LNCAP (cell line): Measurements from ENCODE around the gene ATP5MC2.

ENCODE experiments used
- TF ChIP-seq, protein P1 (sequence below): fragments of 450-650 bp; IDR thresholded peaks from 2 replicates; pipeline ENCODE4 v1.5.1; 2017; ENCODE audit warnings: mild to moderate bottlenecking

Gene ATP5MC2

DNA sequence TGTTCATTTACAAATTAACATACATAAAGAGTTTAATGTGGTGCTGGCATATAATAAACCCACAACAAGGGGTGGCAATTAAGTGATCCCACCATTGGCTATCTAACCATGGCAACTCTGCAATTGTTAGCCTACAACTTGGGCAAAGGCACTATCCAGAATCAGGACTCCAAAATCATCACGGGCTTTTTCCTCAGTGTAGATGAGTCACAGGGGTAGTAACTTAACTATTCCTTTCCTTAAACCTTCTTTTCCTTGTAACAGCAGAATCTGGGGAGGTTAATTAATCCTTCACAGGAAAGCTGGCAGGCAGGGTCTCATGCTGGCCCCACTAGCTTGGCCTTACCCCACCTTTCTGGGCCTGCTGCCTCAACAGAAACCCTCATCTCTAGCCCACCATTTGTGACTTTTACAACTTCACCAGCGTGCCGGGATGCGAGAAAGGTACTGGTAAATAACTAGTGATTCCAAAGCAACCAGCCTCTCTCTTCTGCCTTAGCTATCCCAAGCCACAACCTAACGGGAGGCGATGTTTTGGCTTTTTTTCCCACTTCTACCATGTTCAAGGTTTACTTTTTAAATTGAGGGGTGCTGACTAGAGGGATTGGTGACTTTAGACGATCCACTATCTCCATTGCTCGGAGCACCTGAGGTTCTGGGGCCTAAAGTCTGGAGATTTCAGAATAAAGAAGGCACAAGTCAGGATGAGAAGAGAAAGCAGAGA, 744 bp downstream of the ATP5MC2 start:
- TF ChIP-seq, protein P1, sequence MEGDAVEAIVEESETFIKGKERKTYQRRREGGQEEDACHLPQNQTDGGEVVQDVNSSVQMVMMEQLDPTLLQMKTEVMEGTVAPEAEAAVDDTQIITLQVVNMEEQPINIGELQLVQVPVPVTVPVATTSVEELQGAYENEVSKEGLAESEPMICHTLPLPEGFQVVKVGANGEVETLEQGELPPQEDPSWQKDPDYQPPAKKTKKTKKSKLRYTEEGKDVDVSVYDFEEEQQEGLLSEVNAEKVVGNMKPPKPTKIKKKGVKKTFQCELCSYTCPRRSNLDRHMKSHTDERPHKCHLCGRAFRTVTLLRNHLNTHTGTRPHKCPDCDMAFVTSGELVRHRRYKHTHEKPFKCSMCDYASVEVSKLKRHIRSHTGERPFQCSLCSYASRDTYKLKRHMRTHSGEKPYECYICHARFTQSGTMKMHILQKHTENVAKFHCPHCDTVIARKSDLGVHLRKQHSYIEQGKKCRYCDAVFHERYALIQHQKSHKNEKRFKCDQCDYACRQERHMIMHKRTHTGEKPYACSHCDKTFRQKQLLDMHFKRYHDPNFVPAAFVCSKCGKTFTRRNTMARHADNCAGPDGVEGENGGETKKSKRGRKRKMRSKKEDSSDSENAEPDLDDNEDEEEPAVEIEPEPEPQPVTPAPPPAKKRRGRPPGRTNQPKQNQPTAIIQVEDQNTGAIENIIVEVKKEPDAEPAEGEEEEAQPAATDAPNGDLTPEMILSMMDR: no peak

DNA sequence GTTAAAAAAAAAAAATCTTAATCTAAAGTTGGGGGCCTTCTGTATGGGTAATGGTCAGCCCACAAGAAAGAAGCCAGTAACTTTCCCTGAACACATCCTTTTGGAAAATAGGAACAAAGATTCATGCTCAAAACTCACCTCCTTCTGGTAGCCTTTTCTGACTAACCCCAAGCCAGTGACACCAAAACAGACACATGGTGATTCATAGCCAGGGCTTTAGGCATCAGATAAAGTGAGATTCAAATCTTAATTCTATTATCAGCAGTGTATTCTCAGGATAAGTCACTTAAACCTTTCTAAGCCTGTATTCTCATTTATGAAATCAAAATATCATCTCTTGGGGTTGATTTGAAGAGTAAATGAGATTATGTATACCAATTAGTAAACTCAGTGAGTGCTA, 4.9 kb downstream of the ATP5MC2 start:
- TF ChIP-seq, protein P1: no peak

DNA sequence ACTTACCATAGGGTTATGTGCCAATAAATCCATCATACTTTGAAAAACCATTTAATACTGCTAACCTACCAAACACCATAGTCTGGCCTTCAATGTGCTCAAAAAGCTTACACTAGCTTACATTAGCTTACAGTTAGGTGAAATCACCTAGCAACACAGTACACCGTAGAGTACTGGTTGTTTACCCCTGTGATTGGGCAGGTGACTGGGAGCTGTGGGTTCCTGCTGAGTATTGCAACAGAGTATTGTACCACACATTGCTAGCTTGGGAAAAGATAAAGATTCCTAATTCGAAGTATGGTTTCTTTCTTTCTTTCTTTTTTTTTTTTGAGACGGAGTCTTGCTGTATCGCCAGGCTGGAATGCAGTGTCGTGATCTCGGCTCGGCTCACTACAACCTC, 5.6 kb downstream of the ATP5MC2 start:
- TF ChIP-seq, protein P1: no peak

DNA sequence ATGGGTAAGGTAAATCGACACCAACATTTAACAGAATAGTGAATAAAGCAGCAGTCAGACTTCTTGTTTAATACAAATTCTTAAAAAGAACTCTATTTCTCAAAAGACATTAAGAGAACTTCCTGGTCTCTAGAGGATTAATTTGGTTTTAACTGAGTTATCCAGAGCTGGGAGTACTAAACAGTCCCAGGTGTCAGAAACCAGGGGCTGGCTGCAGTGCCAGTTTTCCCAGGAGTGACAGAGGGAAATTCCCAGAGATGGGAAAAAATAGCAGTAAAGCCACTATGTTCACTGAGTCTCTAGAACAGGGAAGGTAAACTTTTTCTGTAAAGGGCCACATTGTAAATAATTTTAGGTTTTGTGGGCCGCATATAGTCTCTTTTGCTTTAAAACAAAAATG, 8.8 kb downstream of the ATP5MC2 start:
- TF ChIP-seq, protein P1: no peak

DNA sequence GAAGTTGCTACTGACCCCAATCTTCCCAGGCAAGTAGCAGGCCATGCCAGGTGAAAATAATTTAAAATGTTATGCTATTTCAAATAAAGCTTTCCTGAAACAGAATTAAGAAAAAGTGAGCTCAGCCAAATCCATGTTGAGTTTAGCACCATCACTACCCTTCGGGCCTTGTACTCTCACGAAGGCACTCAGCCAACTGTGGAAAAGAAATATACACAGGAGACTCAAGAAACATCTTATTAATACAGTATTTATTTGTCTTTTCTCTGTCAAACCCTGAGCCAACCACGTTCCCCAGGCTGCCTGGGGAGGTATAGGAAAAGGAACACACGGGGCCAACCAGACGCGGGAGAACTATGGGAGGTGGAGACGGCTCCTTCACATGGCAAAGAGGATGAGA, 10.9 kb downstream of the ATP5MC2 start:
- TF ChIP-seq, protein P1: no peak

DNA sequence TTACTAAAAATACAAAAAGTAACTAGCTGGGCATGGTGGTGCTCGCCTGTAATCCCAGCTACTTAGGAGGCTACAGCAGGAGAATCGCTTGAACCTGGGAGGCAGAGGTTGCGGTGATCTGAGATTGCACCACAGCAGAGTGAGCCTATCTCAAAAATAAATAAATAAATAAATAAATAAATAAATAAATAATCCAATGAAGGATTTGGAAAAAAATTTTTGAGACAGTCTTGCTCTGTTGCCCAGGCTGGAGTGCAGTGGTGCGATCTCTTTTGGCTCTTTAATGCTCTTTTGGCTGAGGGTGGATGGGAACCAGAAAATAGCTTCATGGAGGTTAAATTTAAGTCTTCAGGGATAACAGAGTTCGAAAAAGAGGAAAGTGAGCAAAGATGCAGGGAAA, 11.7 kb downstream of the ATP5MC2 start:
- TF ChIP-seq, protein P1: no peak

DNA sequence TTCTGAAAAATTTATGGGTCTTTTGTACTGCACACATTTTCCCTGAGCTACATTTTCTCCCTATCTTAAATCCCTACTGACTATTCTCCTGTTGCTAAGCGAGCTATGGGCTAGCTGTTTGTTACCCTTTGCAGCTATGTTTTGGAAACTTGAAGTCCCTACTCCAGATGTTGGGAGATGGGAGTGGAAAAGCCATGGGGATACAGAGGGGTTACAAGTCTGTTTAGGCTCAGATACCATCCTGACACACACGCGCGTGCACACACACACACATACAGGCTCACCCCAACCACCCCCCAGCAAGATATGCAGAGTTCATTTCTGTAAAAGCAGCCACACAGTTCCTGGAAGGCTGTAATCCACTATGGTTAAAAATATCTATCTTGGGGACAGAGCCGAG, 15.8 kb downstream of the ATP5MC2 start:
- TF ChIP-seq, protein P1: no peak

DNA sequence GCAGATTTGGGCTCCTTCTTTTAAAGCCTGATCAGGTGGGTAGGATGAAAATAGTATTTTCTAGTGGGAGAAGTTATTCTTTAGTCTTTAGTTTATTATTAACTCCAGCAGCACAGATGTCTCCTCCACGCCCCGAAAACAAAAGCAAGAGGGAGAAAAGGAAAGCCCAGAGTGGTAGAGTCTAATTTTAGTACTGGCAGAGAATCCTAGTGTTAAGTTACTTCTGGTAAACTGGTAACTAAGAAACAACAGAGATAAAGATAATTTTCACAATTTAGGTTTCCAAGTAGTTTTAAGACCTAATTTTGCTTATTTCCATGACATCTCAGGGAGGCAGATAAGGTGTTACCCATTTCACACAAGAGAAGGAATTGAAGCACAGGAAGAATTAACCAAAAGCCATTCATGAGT, 16.3 kb downstream of the ATP5MC2 start:
- TF ChIP-seq, protein P1: no peak
